Measurements from ENCODE around the gene ZNF570. TPM values are rescaled to one million over a fixed set of nuclear protein-coding genes. Genes with fewer than 3 reads are reported as not detected.

The ZNF570 gene
- total and polyA plus RNA-seq, 2 of the 8 experiments (the other 6 are each of a cell fraction or from before 2014, with no cell fraction given), result 1.0 to 5.4 TPM

DNA sequence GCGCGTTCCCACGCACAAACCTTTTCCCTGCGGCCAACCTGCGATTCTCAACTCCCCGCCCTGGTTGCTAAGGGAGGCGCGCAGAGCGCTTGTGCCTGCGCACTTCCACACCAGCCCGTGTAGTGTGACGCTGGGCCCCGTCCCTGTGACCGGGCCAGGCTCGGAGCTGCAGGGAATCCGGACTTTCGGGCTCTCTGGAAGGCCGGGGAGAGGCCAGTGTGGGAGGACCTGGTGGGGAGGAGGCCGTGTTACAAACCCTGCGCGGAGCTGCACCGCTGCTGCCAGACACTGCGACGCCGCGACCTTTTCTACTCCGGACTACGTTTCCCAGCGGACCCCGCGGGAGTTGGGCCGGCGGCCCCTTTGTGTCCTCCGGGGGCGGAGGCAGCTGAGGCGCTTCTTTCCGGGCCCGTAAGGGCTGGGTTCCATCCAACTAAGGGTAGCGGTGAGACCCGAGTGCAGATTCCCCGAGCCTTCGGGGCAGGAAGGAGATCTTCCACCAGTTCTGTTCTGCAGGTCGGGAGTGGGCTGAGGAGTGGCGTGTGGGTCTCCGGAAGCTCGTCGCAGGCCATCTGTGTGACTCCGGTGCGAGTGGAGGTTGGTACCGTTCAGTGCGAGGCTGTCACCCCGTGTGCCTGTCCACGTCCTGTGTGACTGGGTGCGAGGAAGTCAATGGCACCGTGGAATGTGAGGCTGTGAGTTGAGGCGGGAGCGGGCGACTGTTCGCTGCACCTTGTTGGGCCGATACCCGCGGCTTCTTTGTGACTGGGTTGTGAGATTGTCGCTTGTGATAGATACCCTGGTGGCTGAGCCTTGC, at the start of gene ZNF570 (continued):
- TF ChIP-seq CHD2 (IDR thresholded peaks at IDR 0.05; ENCODE audit: low read length) (no peak), RFX5 (IDR thresholded peaks at IDR 0.05; ENCODE audit: borderline replicate concordance, low read depth, low read length) (no peak)

Measured in H1 (cell line).